IMR-90 (cell line): Measurements from ENCODE around the gene TMA7. TPM values are rescaled to one million over a fixed set of nuclear protein-coding genes. Genes with fewer than 3 reads are reported as not detected.
A peak's percentile ranks its signal among the peaks of the same experiment; 100 is the strongest.

ENCODE experiments used
- ATAC-seq: fragments of 200-7000 bp; cut with Tn5 transposase; 2 replicates; pipeline ENCODE4 v1.9.1; 2020; ENCODE audit warnings: low read depth, mild to moderate bottlenecking, moderate library complexity
- BruUV-seq: library from RNA; stranded (reverse); fragments of 400-500 nt; replicated peaks from 2 replicates; lab custom pipeline; 2021; lab: Mats Ljungman, UMichigan
- CTCF ChIA-PET: fragments of 300-600 bp; formaldehyde crosslinking; extraction: SDS; loops from one replicate; lab custom pipeline; 2021; ENCODE audit warnings: antibody characterized with exemption; lab: Yijun Ruan, JAX
- POLR2A ChIA-PET: fragments of 300-600 bp; sonication (Branson Sonifier 250); formaldehyde crosslinking; loops from one replicate; lab custom pipeline; 2022; ENCODE audit warnings: antibody characterized with exemption; ENCODE audit not compliant: unreplicated experiment; lab: Charles Lee
- DNase-seq: peaks from one replicate; pipeline ENCODE4 v3.0.0; 2013
- H2AFZ ChIP-seq: replicated peaks from 2 replicates; pipeline ENCODE3; 2013; ENCODE audit warnings: low read length, mild to moderate bottlenecking; ENCODE audit not compliant: poor library complexity
- H2AK5ac ChIP-seq: 2 replicates; pipeline ENCODE4 v1.6.1; 2013; ENCODE audit warnings: low read depth, low read length, inconsistent platforms
- H2AK9ac ChIP-seq: replicated peaks from 2 replicates; pipeline ENCODE3; 2013; ENCODE audit warnings: mild to moderate bottlenecking, low read depth, low read length, moderate library complexity; ENCODE audit not compliant: poor library complexity
- H2BK120ac ChIP-seq: 2 replicates; pipeline ENCODE4 v1.6.1; 2013; ENCODE audit warnings: low read depth, low read length, inconsistent platforms
- H2BK15ac ChIP-seq: 3 replicates; pipeline ENCODE4 v1.6.1; 2013; ENCODE audit warnings: low read depth, low read length, inconsistent platforms
- H2BK20ac ChIP-seq: 2 replicates; pipeline ENCODE4 v1.6.1; 2013; ENCODE audit warnings: low read depth, mild to moderate bottlenecking, inconsistent platforms, low read length, moderate library complexity
- H2BK5ac ChIP-seq: 2 replicates; pipeline ENCODE4 v1.6.1; 2013; ENCODE audit warnings: mild to moderate bottlenecking, low read depth, low read length, inconsistent platforms; ENCODE audit not compliant: poor library complexity, severe bottlenecking
- H3K14ac ChIP-seq: replicated peaks from 2 replicates; pipeline ENCODE4 v1.6.1; 2013; ENCODE audit warnings: low read depth, low read length, inconsistent platforms
- H3K18ac ChIP-seq: 2 replicates; pipeline ENCODE4 v1.6.1; 2013; ENCODE audit warnings: low read depth, low read length, control low read depth
- H3K23ac ChIP-seq: 2 replicates; pipeline ENCODE4 v1.6.1; 2013; ENCODE audit warnings: low read depth, low read length, inconsistent platforms
- H3K27ac ChIP-seq: 2 replicates; pipeline ENCODE4 v1.5.1; 2013; ENCODE audit warnings: mild to moderate bottlenecking, control low read depth, low read length; ENCODE audit not compliant: insufficient read depth
- H3K27me3 ChIP-seq: 2 replicates; pipeline ENCODE4 v1.6.1; 2013; ENCODE audit warnings: low read length; ENCODE audit not compliant: control insufficient read depth, insufficient read depth
- H3K36me3 ChIP-seq: 2 replicates; pipeline ENCODE4 v1.6.1; 2013; ENCODE audit warnings: low read length, mixed read lengths; ENCODE audit not compliant: control insufficient read depth, insufficient read depth
- H3K4ac ChIP-seq: 2 replicates; pipeline ENCODE4 v1.6.1; 2013; ENCODE audit warnings: low read depth, low read length, inconsistent platforms
- H3K4me1 ChIP-seq: 2 replicates; pipeline ENCODE4 v1.6.1; 2013; ENCODE audit warnings: low read length, mixed read lengths; ENCODE audit not compliant: control insufficient read depth, insufficient read depth
- H3K4me2 ChIP-seq: 2 replicates; pipeline ENCODE4 v1.6.1; 2013; ENCODE audit warnings: low read depth, mild to moderate bottlenecking, control low read depth, low read length, moderate library complexity
- H3K4me3 ChIP-seq: 2 replicates; pipeline ENCODE4 v1.5.1; 2013; ENCODE audit warnings: low read depth, mild to moderate bottlenecking, control low read depth, low read length, moderate library complexity; ENCODE audit not compliant: insufficient read depth
- H3K56ac ChIP-seq: 2 replicates; pipeline ENCODE4 v1.6.1; 2013; ENCODE audit warnings: low read length, inconsistent platforms; ENCODE audit not compliant: insufficient read depth; ENCODE audit errors: extremely low read depth
- H3K79me1 ChIP-seq, 2 experiments: 2 replicates each; pipeline ENCODE4 v1.6.1; 2013; ENCODE audit warnings: low read length in 2 of 2, inconsistent platforms in 1 of 2, low read depth in 1 of 2
- H3K9ac ChIP-seq: 2 replicates; pipeline ENCODE4 v1.6.1; 2013; ENCODE audit warnings: low read depth, low read length, control low read depth
- H3K9me1 ChIP-seq: 2 replicates; pipeline ENCODE4 v1.6.1; 2013; ENCODE audit warnings: low read length, inconsistent platforms; ENCODE audit not compliant: insufficient read depth
- H3K9me3 ChIP-seq: 2 replicates; pipeline ENCODE4 v1.6.1; 2013; ENCODE audit warnings: low read length; ENCODE audit not compliant: control insufficient read depth, insufficient read depth
- H4K20me1 ChIP-seq: 2 replicates; pipeline ENCODE4 v1.6.1; 2013; ENCODE audit warnings: low read length, inconsistent platforms; ENCODE audit not compliant: insufficient read depth
- H4K5ac ChIP-seq: 2 replicates; pipeline ENCODE4 v1.6.1; 2013; ENCODE audit warnings: mild to moderate bottlenecking, low read depth, low read length, control low read depth
- H4K8ac ChIP-seq, 2 experiments: 2 replicates each; pipeline ENCODE4 v1.6.1; 2013; ENCODE audit warnings: low read depth in 2 of 2, low read length in 2 of 2, control low read depth in 1 of 2, inconsistent platforms in 1 of 2
- H4K91ac ChIP-seq: 2 replicates; pipeline ENCODE4 v1.6.1; 2013; ENCODE audit warnings: low read depth, low read length, inconsistent platforms; ENCODE audit not compliant: insufficient read depth
- BHLHE40 ChIP-seq: fragments of 150-350 bp; IDR thresholded peaks from 2 replicates; pipeline ENCODE4 v1.6.1; 2016; ENCODE audit warnings: mild to moderate bottlenecking, low read depth, low read length
- CEBPB ChIP-seq: IDR thresholded peaks from 2 replicates; pipeline ENCODE4 v1.6.1; 2012; ENCODE audit warnings: low read depth, low read length, improper control_type of control experiment
- CHD1 ChIP-seq: IDR thresholded peaks from 2 replicates; pipeline ENCODE4 v1.6.1; 2012; ENCODE audit warnings: low read depth, low read length, improper control_type of control experiment
- CTCF ChIP-seq: conservative IDR thresholded peaks from 2 replicates; pipeline ENCODE4 v1.5.1; 2012; ENCODE audit warnings: mild to moderate bottlenecking, low read depth, low read length, improper control_type of control experiment
- ELK1 ChIP-seq: fragments of 150-350 bp; IDR thresholded peaks from 2 replicates; pipeline ENCODE4 v1.6.1; 2016; ENCODE audit warnings: low read depth, mild to moderate bottlenecking, low read length, moderate library complexity, borderline replicate concordance
- FOS ChIP-seq: fragments of 150-350 bp; IDR thresholded peaks from 2 replicates; pipeline ENCODE4 v1.6.1; 2016; ENCODE audit warnings: low read depth, low read length
- MAFK ChIP-seq: IDR thresholded peaks from 2 replicates; pipeline ENCODE4 v1.6.1; 2012; ENCODE audit warnings: low read depth, low read length, improper control_type of control experiment
- MAZ ChIP-seq: IDR thresholded peaks from 2 replicates; pipeline ENCODE4 v1.6.1; 2012; ENCODE audit warnings: low read depth, mild to moderate bottlenecking, low read length, improper control_type of control experiment, moderate library complexity, borderline replicate concordance
- MXI1 ChIP-seq: IDR thresholded peaks from 2 replicates; pipeline ENCODE4 v1.6.1; 2012; ENCODE audit warnings: low read depth, mild to moderate bottlenecking, low read length, moderate library complexity, borderline replicate concordance
- NFE2L2 ChIP-seq: fragments of 150-350 bp; IDR thresholded peaks from 2 replicates; pipeline ENCODE4 v1.6.1; 2016; ENCODE audit warnings: low read depth, mild to moderate bottlenecking, low read length
- POLR2A ChIP-seq: IDR thresholded peaks from 2 replicates; pipeline ENCODE4 v1.6.1; 2012; ENCODE audit warnings: mild to moderate bottlenecking, low read depth, low read length
- RAD21 ChIP-seq: IDR thresholded peaks from 2 replicates; pipeline ENCODE4 v1.6.1; 2012; ENCODE audit warnings: low read length, improper control_type of control experiment
- RCOR1 ChIP-seq: IDR thresholded peaks from 2 replicates; pipeline ENCODE4 v1.6.1; 2012; ENCODE audit warnings: mild to moderate bottlenecking, low read length, improper control_type of control experiment; ENCODE audit not compliant: insufficient replicate concordance
- RFX5 ChIP-seq: IDR thresholded peaks from 2 replicates; pipeline ENCODE4 v1.8.0; 2012; ENCODE audit warnings: low read depth, mild to moderate bottlenecking, low read length, moderate library complexity
- SMC3 ChIP-seq: fragments of 150-350 bp; IDR thresholded peaks from 2 replicates; pipeline ENCODE4 v1.6.1; 2016; ENCODE audit warnings: low read depth, mild to moderate bottlenecking, antibody characterized with exemption, low read length, moderate library complexity
- USF2 ChIP-seq: fragments of 150-350 bp; IDR thresholded peaks from 2 replicates; pipeline ENCODE4 v1.6.1; 2017; ENCODE audit warnings: mild to moderate bottlenecking, antibody characterized with exemption, low read length, low read depth
- WGBS, 2 experiments: methylation state at CpG; one replicate each; pipeline versions ENCODE4 v1.1.5 to v1.1.7; 2013; ENCODE audit warnings: missing lambda C conversion rate in 2 of 2; ENCODE audit not compliant: insufficient read length in 1 of 2; ENCODE audit errors: extremely low coverage in 2 of 2; 5-methylcytosine and 5-hydroxymethylcytosine counted together
- dilution Hi-C: fragments of 300-500 bp; cut with HindIII; formaldehyde crosslinking; loops from one replicate; pipeline ENCODE4 v1.14.3; 2018; ENCODE audit warnings: low sequenced_read_pairs; ENCODE audit not compliant: unreplicated experiment
- in situ Hi-C: fragments of 300-500 bp; cut with MboI; formaldehyde crosslinking; loops from 3 replicates; pipeline ENCODE4 v1.14.3; 2019; ENCODE audit warnings: low sequenced_read_pairs, inconsistent platforms, mixed read lengths
- intact Hi-C: fragments of 100-400 bp; cut with micrococcal nuclease; formaldehyde crosslinking; loops from 2 replicates; pipeline ENCODE4 v1.10.0; 2022
- polyA plus RNA-seq, 3 experiments: library from polyadenylated mRNA; depleted of rRNA; stranded (reverse); fragments of >200 nt; gene quantifications; 2 replicates each; pipeline ENCODE4 v1.2.3, GENCODE V29; 2012; ENCODE audit warnings: low replicate concordance in 1 of 3
- total RNA-seq: library from RNA; depleted of rRNA; stranded (reverse); fragments of >200 nt; gene quantifications from 2 replicates; pipeline ENCODE4 v1.2.3, GENCODE V29; 2012

The TMA7 gene
- total and polyA plus RNA-seq, 2 of the 4 experiments (the other 2 are of a cell fraction) = 81.9 to 240 TPM

DNA sequence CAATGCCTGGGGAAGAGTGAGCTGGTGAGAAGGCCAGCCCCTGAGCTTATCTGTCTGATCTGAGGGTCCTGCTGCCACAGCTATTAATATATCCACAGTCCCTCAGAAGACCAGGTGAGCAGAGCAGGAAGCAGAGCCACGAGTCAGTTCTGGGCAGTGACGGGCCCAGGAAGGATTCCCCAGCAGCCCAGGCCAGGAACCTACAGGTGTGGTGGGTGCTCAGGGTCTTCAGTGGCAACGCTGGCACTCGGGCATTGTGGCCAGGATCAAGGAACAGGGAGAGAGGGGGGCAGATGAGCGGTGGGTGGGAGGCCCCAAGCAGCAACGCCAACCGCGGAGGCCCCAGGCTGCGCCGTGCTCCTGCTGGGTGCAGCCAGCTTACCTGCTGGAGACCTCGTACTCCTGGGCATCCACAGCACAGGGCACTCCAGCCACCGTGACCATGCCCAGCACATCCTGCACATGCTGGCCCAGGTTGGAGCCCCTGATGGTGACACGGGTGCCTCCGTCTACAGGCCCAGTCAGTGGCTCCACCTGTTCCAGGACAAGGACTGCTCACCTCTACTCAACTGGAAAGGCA, 22.4 kb upstream of the TMA7 start:
- Histone ChIP-seq H3K9me3 (no peaks in the 10 kb centered on the region), H3K79me1 (peaks cover 0 to 14% of the 10 kb centered on the region in 2 experiments; a peak in 3 of 4 replicates), H3K18ac (no peak overlapping the region), H3K4me2 (no peak overlapping the region), H4K5ac (no peak overlapping the region), H3K23ac (no peak overlapping the region), H2BK5ac (no peak overlapping the region), H3K14ac (no peak overlapping the region), H3K27ac (no peak overlapping the region), H3K4me3 (no peak overlapping the region), H2AK5ac (no peak overlapping the region), H3K27me3 (no peaks in the 10 kb centered on the region), H3K56ac (no peak overlapping the region), H4K91ac (no peak overlapping the region), H3K4ac (no peak overlapping the region), H2BK120ac (no peak overlapping the region), H4K20me1 (no peaks in the 10 kb centered on the region; the same call in 1 of the 2 replicates), H3K4me1 (no peaks in the 10 kb centered on the region), H3K9me1 (no peaks in the 10 kb centered on the region), H2BK20ac (no peak overlapping the region), H4K8ac (no peak overlapping the region), H2BK15ac (no peak overlapping the region), H3K9ac (no peak overlapping the region), H3K36me3 (peaks cover 51% of the 10 kb centered on the region), H2AK9ac (peak overlapping the region; percentile 55), H2AFZ (no peak overlapping the region)
- ChIA-PET CTCF (no interaction called here), POLR2A (no interaction called here)
- intact Hi-C loops = no loop called here
- BruUV-seq = no TSS peak
- WGBS, 2 experiments = 98% methylated on average over 9 of the region's 14 CpGs; no CpG with 5 or more reads in 1 of the 2 experiments
- dilution Hi-C loops = no loop called here
- in situ Hi-C loops = no loop called here
- ATAC-seq (no peak), DNase-seq (no peak)
- no peak for TF ChIP-seq RCOR1
- TF ChIP-seq MAZ = no peak
- no peak for TF ChIP-seq RFX5
- no peak for TF ChIP-seq SMC3
- TF ChIP-seq CHD1 = no peak
- TF ChIP-seq POLR2A = no peak
- TF ChIP-seq RAD21 = no peak
- TF ChIP-seq USF2 = no peak
- TF ChIP-seq NFE2L2 = no peak
- no peak for TF ChIP-seq FOS
- no peak for TF ChIP-seq BHLHE40
- no peak for TF ChIP-seq MAFK
- TF ChIP-seq ELK1 = no peak
- TF ChIP-seq CEBPB = no peak
- no peak for TF ChIP-seq MXI1
- no peak for TF ChIP-seq CTCF
